Stimulated activated effector memory CD8-positive, alpha-beta T cell treated with anti-CD3 and anti-CD28 coated beads, Interleukin-12 subunit alpha, Interleukin-12 subunit beta, amount 100 ng/mL, for 72 hours (primary cell): Measurements from ENCODE around the gene NCKAP5.

Experiments used
- ATAC-seq: fragments of 150-1000 bp; cut with Tn5 transposase; 2 replicates; pipeline ENCODE4 v1.10.0; 2021
- DNase-seq, 2 donors: peaks; one replicate each; pipeline ENCODE4 v3.0.0; 2021 to 2022; ENCODE audit warnings: low spot score in 2 of 2
- H3K27ac Mint-ChIP-seq: one replicate; pipeline ENCODE4 v1.8.0; 2022; ENCODE audit warnings: mild to moderate bottlenecking, mixed read lengths
- H3K36me3 Mint-ChIP-seq: one replicate; pipeline ENCODE4 v1.8.0; 2022; ENCODE audit warnings: mild to moderate bottlenecking, mixed read lengths
- H3K4me1 Mint-ChIP-seq: one replicate; pipeline ENCODE4 v1.8.0; 2022; ENCODE audit warnings: mixed read lengths
- H3K4me3 Mint-ChIP-seq: one replicate; pipeline ENCODE4 v1.8.0; 2022; ENCODE audit warnings: mild to moderate bottlenecking, mixed read lengths
- H3K9me3 Mint-ChIP-seq: one replicate; pipeline ENCODE4 v1.8.0; 2022; ENCODE audit warnings: mixed read lengths

Gene NCKAP5

DNA sequence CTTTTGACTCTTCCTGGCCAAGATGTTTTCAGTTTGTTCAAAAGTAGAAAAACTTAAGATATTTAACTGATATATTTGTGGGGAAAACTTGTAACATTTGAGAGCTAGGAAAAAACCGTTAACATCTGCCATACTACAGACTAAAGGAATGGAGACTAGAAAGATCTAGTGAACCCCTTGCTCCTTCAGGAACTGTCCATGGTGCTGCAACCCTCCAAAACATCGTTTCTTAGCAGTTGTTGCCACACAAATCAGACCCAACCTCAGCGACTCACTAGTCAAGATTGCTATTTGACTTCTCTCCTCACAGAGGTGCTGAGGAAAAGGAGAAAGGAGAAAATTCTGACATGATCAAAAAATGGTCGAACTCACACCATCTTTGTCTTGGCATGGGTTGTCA lies 504.5 kb downstream of the NCKAP5 start:
- H3K4me1 Mint-ChIP-seq: no peaks in the 10 kb centered on the region
- H3K4me3 Mint-ChIP-seq: no peak overlapping the region
- no peak for DNase-seq
- ATAC-seq: no peak
- H3K9me3 Mint-ChIP-seq: peaks cover 8% of the 10 kb centered on the region
- no peak overlapping the region for H3K27ac Mint-ChIP-seq
- no peaks in the 10 kb centered on the region for H3K36me3 Mint-ChIP-seq

DNA sequence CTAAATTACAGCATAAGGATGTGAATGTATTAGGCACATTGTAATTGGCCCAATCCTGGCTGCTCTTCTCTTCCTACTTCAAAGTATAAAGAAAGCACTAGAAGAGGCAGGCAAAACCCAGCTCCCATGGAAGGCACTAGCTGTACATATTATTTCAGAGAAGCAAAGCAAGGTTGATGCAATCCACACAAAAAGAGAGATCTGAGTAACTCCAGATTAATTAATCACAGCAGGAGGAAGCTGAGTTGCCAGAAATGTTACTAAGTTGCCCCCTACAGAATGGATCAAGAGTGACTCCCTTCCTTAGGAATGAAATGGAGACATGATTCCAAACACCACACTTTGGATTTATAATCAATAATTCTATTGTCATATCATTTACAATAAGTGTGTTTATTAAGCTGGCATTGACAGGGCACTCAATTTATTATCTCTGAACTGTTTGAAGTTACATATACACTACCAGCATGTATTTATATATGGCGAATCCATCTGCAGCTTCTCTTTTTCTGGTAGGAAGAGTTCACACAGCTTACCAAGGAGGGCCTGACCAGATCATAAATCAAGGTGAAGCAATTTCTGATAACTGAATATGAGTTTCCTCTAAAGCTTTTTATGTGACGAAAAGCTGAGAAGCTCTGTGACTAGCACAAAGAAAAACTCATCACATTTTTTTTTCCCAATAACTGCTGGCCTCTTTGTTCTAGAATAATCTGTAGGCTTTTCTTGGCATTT lies 505.2 kb downstream of the NCKAP5 start:
- H3K27ac Mint-ChIP-seq: no peak overlapping the region
- no peak for ATAC-seq
- no peak overlapping the region for H3K4me3 Mint-ChIP-seq
- no peaks in the 10 kb centered on the region for H3K4me1 Mint-ChIP-seq
- no peak for DNase-seq
- no peaks in the 10 kb centered on the region for H3K36me3 Mint-ChIP-seq
- H3K9me3 Mint-ChIP-seq: peaks cover 8% of the 10 kb centered on the region

DNA sequence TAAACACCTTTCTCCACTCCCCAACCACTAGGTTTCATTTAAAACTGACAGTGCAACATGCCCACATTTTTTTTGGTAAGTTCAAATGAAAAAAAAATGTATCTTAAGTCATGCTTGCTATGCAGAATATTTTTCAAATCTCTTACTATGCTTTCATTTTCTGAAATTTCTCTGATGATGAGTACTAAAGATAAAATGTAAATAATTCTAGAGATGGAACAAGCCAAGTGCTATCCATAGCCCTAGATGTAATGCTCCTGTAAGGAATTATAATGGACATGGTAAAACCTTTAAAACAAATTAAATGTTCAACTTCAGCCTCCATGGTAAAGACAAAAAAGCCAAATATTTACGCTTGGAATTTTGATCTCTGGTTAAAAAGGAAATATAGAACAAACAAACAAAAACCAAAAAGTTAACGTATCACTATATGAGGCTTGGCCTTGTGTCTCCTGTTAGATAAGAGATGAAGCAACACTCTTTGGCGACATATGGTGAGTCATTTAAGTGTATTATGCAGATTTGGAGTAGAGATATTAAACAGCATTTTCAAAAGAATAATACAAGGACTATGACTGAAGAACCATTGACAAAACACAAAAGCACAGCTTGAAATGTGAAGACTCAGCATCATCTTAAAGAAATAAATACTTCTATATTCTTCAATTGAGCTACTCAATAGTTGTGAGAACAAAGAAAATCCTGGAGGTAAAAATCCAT lies 506.2 kb downstream of the NCKAP5 start:
- Mint-ChIP-seq H3K4me3 (no peak overlapping the region), H3K4me1 (no peaks in the 10 kb centered on the region), H3K9me3 (peaks cover 5% of the 10 kb centered on the region), H3K36me3 (no peaks in the 10 kb centered on the region), H3K27ac (no peak overlapping the region)
- ATAC-seq (no peak), DNase-seq (no peak)

DNA sequence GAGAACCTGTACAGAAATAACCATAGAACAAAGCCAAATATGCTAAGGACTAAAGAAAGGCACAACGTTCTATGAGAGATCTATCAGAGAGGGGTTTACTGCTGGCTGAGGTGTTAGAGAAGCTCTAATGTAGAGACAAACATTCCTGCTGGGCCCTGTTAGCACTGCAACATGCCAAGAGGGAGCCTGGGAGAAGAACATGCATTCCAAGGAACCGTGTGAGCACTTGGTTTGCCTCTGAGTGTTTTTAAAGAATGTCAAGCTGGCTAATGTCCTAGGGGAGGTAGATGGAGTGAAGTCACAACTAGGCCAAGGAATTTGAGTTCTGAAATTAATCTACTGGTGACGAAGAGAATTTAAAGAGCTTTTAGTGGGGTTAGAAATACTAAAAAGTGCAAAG lies 514.0 kb downstream of the NCKAP5 start:
- Mint-ChIP-seq H3K36me3 (no peaks in the 10 kb centered on the region), H3K9me3 (peaks cover 6% of the 10 kb centered on the region), H3K4me1 (no peaks in the 10 kb centered on the region), H3K27ac (no peak overlapping the region), H3K4me3 (no peak overlapping the region)
- DNase-seq (no peak), ATAC-seq (no peak)

DNA sequence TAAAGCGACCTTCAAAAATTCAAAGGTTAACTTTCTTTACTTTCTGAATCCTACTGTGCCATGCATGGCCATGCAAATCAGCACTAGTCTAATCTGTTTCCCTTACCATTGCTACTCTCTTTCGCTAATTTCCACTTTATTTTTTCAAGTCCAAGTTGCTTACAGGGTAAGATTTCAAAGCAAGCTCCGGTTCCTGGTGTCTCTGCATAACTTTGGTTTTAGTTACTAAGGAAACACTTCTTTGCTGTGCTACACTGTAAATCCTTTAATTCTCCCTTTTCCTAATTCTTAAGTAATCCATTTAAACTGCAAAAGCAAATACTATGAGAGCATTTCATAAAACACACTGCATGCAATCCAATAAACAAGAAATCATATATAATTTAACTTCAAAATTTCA lies 514.7 kb downstream of the NCKAP5 start:
- no peak overlapping the region for H3K27ac Mint-ChIP-seq
- peaks cover 6% of the 10 kb centered on the region for H3K9me3 Mint-ChIP-seq
- no peak overlapping the region for H3K4me3 Mint-ChIP-seq
- no peaks in the 10 kb centered on the region for H3K36me3 Mint-ChIP-seq
- DNase-seq: no peak
- ATAC-seq: no peak
- H3K4me1 Mint-ChIP-seq: no peaks in the 10 kb centered on the region

DNA sequence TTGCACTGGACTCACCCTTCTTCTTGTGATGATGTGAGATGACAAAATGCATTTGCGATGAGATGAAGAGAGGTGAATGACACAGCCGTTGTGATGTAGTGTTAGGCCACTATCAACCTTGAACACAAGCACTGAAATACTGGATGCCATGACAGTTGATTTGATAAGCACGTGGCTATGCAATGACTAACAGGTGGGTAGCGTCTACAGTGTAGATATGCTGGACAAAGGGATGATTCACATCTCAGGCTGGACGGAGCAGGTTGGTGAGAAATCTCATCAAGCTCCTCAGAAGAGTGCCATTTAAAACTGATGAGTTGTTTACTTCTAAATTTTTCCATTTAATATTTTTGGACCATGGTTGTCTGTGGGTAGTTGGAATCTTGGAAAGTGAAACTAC lies 522.5 kb downstream of the NCKAP5 start:
- DNase-seq (no peak), ATAC-seq (no peak)
- Mint-ChIP-seq H3K36me3 (no peaks in the 10 kb centered on the region), H3K27ac (no peak overlapping the region), H3K4me3 (no peak overlapping the region), H3K9me3 (peaks cover 4% of the 10 kb centered on the region), H3K4me1 (no peaks in the 10 kb centered on the region)

DNA sequence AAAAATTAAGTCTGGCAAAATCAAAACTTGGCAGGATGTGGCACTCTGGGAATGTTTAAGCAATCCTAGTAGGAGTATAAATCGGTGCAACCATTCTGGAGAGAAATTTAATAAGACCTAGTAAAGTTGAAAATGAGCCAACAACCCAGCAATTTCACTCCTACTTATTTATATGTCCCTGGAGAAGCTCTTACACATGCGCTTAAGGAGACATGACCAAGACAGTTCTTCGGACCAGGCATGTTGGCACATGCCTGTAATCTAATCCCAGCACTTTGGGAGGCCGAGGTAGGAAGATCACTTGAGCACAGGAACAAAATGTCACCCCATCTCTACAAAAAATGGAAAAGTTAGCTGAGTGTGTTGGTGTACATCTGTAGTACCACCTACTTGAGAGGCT lies 523.7 kb downstream of the NCKAP5 start:
- Mint-ChIP-seq H3K27ac (no peak overlapping the region), H3K4me1 (no peaks in the 10 kb centered on the region), H3K36me3 (no peaks in the 10 kb centered on the region), H3K9me3 (peaks cover 5% of the 10 kb centered on the region), H3K4me3 (no peak overlapping the region)
- ATAC-seq (no peak), DNase-seq (no peak)

DNA sequence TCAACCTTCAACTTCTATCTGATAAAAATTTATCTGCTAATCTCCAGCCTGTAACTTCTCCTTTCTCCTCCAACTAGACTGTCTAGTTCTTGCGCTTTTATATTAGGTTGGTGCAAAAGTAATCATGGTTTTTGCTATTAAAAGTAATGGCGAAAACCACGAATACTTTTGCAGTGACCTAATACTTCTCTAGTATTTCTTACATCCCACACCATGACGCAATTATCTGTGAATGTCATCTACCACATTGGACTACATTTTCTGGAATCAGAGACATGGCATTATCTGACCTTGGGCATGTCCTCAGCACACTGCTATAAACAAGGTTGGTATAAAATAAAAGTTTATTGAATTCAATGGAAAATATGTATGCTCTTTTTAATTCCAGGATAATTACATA lies 528.1 kb downstream of the NCKAP5 start:
- no peaks in the 10 kb centered on the region for H3K4me1 Mint-ChIP-seq
- no peak overlapping the region for H3K27ac Mint-ChIP-seq
- no peaks in the 10 kb centered on the region for H3K36me3 Mint-ChIP-seq
- ATAC-seq (no peak), DNase-seq (no peak)
- H3K9me3 Mint-ChIP-seq: peaks cover 22% of the 10 kb centered on the region
- H3K4me3 Mint-ChIP-seq: no peak overlapping the region

DNA sequence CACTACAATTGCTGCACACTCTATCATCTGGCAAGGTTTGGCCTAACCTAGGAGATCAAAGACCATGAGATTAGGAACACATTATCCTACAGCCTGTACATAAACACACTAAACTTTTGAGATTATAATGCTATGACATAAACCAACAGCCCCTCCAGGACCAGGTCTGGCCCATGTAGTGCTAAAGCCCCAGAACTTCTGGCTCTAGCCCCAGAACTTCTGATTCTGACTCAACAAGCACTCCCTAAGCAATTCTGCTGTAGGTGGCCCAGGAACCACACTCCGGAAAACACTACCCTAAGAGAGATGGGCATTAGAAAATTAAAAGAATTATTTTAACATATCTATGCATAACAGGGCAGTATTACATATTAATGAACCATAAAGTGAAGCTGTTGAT lies 528.7 kb downstream of the NCKAP5 start:
- no peak overlapping the region for H3K27ac Mint-ChIP-seq
- no peaks in the 10 kb centered on the region for H3K4me1 Mint-ChIP-seq
- no peak for ATAC-seq
- no peak overlapping the region for H3K4me3 Mint-ChIP-seq
- H3K36me3 Mint-ChIP-seq: no peaks in the 10 kb centered on the region
- DNase-seq: no peak
- H3K9me3 Mint-ChIP-seq: peaks cover 27% of the 10 kb centered on the region

DNA sequence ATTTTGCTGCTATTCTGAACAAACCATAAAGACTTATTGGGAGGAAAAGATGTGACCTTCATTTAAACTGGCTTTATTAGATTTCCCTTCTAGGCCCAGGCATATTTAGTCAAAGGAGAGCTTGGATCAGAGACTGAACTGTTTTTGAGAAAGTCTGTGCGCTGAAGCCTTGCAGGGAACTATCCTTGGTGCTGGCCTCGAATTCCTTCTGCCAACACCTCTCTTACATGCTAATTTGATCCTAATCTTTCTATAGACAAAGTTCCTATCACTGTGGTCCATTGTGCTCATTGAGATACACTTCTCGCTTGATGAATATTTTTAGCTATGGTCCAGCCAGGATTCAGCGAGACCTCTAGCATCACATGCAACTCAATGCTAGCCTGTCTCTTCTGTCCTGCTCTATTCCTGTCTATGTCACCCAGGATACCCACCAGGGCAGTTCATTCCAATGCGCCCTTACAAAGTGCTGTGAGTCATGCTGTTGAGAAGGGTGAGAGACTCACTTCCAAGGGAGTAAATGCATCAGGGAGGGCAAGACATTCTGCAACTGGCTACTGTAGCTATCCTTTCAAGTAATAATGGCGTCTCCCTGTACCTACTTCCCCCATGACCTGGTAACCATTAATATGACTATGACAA lies 541.6 kb downstream of the NCKAP5 start:
- peaks cover 8% of the 10 kb centered on the region for H3K9me3 Mint-ChIP-seq
- no peak overlapping the region for H3K27ac Mint-ChIP-seq
- H3K36me3 Mint-ChIP-seq: no peaks in the 10 kb centered on the region
- H3K4me1 Mint-ChIP-seq: no peaks in the 10 kb centered on the region
- H3K4me3 Mint-ChIP-seq: no peak overlapping the region
- no peak for DNase-seq
- ATAC-seq: no peak

DNA sequence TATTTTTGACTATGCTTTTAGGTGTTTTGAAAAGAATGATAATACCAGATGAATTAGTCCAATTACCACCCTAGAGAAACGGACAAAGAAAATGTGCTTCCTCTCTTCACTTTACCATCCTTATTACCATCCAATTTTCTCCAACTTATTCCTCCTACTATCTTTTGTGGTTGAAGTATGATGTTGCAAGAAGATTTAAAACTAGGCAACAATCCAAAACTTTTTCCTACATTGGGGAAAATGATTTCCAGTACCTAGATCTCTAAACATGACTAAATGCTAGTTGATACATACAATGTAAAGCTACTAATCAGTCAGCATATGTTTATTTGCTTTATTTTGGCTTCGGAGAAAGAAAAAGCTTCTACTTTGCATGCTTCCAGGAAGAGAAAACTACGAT lies 543.3 kb downstream of the NCKAP5 start:
- peaks cover 11% of the 10 kb centered on the region for H3K9me3 Mint-ChIP-seq
- H3K4me1 Mint-ChIP-seq: no peaks in the 10 kb centered on the region
- ATAC-seq (no peak), DNase-seq (no peak)
- H3K4me3 Mint-ChIP-seq: no peak overlapping the region
- no peaks in the 10 kb centered on the region for H3K36me3 Mint-ChIP-seq
- no peak overlapping the region for H3K27ac Mint-ChIP-seq

DNA sequence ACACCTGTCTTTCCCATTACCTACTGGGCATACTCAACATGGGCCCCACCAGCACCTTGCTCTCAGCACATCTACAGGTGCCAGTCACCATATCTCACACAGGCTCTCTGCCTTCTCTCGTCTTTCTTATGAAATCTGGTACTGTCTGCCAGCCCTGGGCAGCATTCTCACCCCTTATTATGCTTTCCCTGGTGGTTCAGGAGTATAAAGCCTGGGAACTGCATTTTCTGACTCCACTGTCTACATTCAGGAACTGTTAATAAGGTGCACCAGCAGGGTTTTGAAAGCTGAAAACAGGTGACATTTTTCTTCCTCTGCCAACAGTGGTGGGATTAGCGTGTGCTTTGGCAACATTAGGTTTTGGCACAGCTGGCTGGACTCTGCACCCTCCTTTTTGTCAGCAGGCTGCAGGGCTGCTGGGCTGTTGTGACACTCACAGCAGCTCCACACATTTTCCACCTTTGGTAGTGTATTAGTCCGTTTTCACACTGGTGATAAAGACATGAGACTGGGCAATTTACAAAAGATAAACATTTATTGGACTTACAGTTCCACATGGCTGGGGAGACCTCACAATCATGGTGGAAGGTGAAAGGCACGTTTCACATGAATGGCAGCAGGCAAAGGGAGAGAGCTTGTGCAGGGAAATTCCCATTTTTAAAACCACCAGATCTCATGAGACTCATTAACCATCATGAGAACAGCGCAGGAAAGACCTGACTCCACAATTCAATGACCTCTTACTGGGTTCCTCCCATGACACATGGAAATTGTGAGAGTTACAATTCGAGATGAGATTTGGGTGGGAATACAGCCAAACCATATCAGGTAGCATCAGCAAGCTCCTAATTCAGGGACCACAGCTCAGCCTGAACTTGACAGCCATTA lies 555.2 kb downstream of the NCKAP5 start:
- Mint-ChIP-seq H3K4me1 (no peaks in the 10 kb centered on the region), H3K4me3 (no peak overlapping the region), H3K36me3 (no peaks in the 10 kb centered on the region), H3K27ac (no peak overlapping the region), H3K9me3 (peaks cover 24% of the 10 kb centered on the region)
- ATAC-seq (no peak), DNase-seq (no peak)

DNA sequence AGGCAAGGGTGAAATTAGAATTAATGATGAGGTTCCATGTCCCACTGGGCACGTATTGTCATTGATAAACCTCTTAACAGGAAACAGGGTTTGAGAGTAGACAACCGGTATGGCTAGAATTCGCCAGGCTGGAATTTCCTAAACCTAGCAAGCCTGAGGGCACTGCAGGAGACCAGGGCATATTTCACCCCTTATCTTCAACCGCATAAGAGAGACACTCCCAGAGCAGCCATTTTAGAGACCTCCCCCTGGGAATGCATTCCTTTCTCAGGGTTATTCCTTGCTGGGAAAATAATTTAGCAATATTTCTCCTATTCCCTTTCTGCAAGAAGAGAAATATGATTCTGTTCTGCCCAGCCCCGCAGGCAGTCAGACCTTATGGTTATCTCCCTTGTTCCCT lies 563.6 kb downstream of the NCKAP5 start:
- H3K4me3 Mint-ChIP-seq: no peak overlapping the region
- ATAC-seq: no peak
- no peaks in the 10 kb centered on the region for H3K4me1 Mint-ChIP-seq
- DNase-seq: no peak
- H3K27ac Mint-ChIP-seq: no peak overlapping the region
- H3K36me3 Mint-ChIP-seq: no peaks in the 10 kb centered on the region
- peaks cover 8% of the 10 kb centered on the region for H3K9me3 Mint-ChIP-seq

DNA sequence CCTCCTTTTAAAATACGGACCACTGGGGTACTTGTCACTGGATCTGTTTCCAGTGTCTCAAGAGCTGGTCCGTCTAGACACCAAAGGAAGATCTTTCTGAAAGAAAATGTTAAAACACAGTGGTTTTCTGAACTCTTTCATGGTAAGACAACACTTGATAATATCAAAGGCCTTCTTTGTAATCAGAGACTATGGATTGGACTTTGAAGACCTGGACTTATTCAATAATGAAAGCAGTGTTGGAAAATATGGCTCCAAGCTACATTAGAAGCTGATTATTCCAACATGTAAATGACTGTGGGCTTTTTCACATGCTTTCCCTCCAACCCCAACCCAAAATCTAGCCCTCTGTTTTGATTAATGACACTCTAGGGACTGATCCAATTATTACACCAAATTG lies 568.8 kb downstream of the NCKAP5 start:
- Mint-ChIP-seq H3K4me3 (no peak overlapping the region), H3K9me3 (peaks cover 16% of the 10 kb centered on the region), H3K36me3 (no peaks in the 10 kb centered on the region), H3K27ac (no peak overlapping the region), H3K4me1 (no peaks in the 10 kb centered on the region)
- ATAC-seq (no peak), DNase-seq (no peak)

DNA sequence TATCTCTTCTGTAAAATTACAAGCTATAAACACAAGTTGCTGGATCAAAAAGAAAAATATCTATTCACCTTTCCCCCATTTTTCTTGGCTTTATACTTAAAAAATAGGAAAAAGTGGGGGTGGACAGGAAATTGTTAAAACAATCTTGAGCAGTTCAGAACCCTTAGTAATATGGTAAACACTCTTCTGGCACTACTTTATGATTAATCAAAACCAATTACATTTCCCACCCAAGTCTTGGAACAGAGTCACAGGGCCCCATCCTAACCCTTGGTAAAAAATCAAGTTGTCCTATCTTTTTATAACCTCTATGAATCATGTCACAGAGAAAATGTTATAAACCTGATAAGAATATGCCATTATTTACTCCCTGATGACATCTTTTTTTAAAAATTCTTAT lies 570.0 kb downstream of the NCKAP5 start:
- Mint-ChIP-seq H3K9me3 (peaks cover 15% of the 10 kb centered on the region), H3K36me3 (no peaks in the 10 kb centered on the region), H3K27ac (no peak overlapping the region), H3K4me3 (no peak overlapping the region), H3K4me1 (no peaks in the 10 kb centered on the region)
- ATAC-seq (no peak), DNase-seq (no peak)
